Fibroblast of mammary gland (primary cell): ENCODE measurements around the gene SAMD11.

Experiments
- DNase-seq: peaks from one replicate; pipeline ENCODE4 v3.0.0-alpha.2; 2010; ENCODE audit warnings: low read depth
- H3K4me3 ChIP-seq: 2 replicates; pipeline ENCODE4 v1.5.1; 2011; ENCODE audit warnings: low read depth, mild to moderate bottlenecking, low read length, moderate library complexity; ENCODE audit not compliant: control insufficient read depth
- CTCF ChIP-seq: conservative IDR thresholded peaks from 2 replicates; pipeline ENCODE4 v1.5.1; 2011; ENCODE audit warnings: low read depth, low read length, inconsistent platforms; ENCODE audit not compliant: control insufficient read depth, insufficient read depth

The SAMD11 gene

GRCh38 chr1:978069-978834 lies 54.5 kb downstream of the SAMD11 start:
- no peak overlapping the region for H3K4me3 ChIP-seq
- TF ChIP-seq CTCF, result no peak
- DNase-seq, result no peak

GRCh38 chr1:978835-979743 lies 55.4 kb downstream of the SAMD11 start:
- no peak overlapping the region for H3K4me3 ChIP-seq
- no peak for TF ChIP-seq CTCF
- no peak for DNase-seq

GRCh38 chr1:979744-980072 lies 56.0 kb downstream of the SAMD11 start:
- no peak for TF ChIP-seq CTCF
- no peak overlapping the region for H3K4me3 ChIP-seq
- no peak for DNase-seq

- no peak for TF ChIP-seq CTCF
- no peak for DNase-seq
- no peak overlapping the region for H3K4me3 ChIP-seq
These were observed 56.4 kb downstream of the SAMD11 start for GRCh38 chr1:980137-980571.

- DNase-seq, result no peak
- no peak for TF ChIP-seq CTCF
- H3K4me3 ChIP-seq, result no peak overlapping the region
These were observed 57.1 kb downstream of the SAMD11 start for GRCh38 chr1:980602-981395.

GRCh38 chr1:981491-981954 lies 57.8 kb downstream of the SAMD11 start:
- no peak for DNase-seq
- TF ChIP-seq CTCF, result no peak
- no peak overlapping the region for H3K4me3 ChIP-seq
